Activated CD4-positive, alpha-beta memory T cell treated with anti-CD3 and anti-CD28 coated beads for 36 hours (primary cell): ENCODE data around the gene CDT1. TPM values are rescaled to one million over a fixed set of nuclear protein-coding genes. Genes with fewer than 3 reads are reported as not detected.
A peak's percentile ranks its signal among the peaks of the same experiment; 100 is the strongest.
"Not testable (repeated sequence)": the region's sequence is repeated elsewhere in the genome, so short reads cannot be mapped to it uniquely, and the experiment has no call there.

Experiments
- CTCF ChIA-PET: fragments of 350-600 bp; sonication (Branson Sonifier 250); formaldehyde crosslinking; loops from one replicate; lab custom pipeline; 2021; ENCODE audit warnings: antibody characterized with exemption, inconsistent platforms; lab: Charles Lee
- POLR2A ChIA-PET: fragments of 350-600 bp; sonication (Branson Sonifier 250); formaldehyde crosslinking; loops from one replicate; lab custom pipeline; 2021; ENCODE audit warnings: antibody characterized with exemption; lab: Charles Lee
- DNase-seq: peaks from one replicate; pipeline ENCODE4 v3.0.0-alpha.2; 2020
- H3K27ac Mint-ChIP-seq: one replicate; pipeline ENCODE4 v1.8.0; 2021; ENCODE audit warnings: mixed read lengths
- H3K27me3 Mint-ChIP-seq: one replicate; pipeline ENCODE4 v1.8.0; 2021; ENCODE audit warnings: mixed read lengths
- H3K36me3 Mint-ChIP-seq: one replicate; pipeline ENCODE4 v1.8.0; 2021; ENCODE audit warnings: mixed read lengths
- H3K4me1 Mint-ChIP-seq: one replicate; pipeline ENCODE4 v1.8.0; 2021; ENCODE audit warnings: low read depth, mixed read lengths
- H3K4me3 Mint-ChIP-seq: one replicate; pipeline ENCODE4 v1.8.0; 2021; ENCODE audit warnings: mild to moderate bottlenecking, mixed read lengths
- H3K9me3 Mint-ChIP-seq: one replicate; pipeline ENCODE4 v1.8.0; 2021; ENCODE audit warnings: mixed read lengths
- intact Hi-C: fragments of 100-400 bp; cut with micrococcal nuclease; formaldehyde crosslinking; loops from one replicate; pipeline ENCODE4 v1.15.1; 2023
- total RNA-seq, 2 experiments: library from RNA; stranded (reverse); gene quantifications; one replicate each; pipeline ENCODE4 v1.2.3, GENCODE V29; 2021

The CDT1 gene
- total RNA-seq, 2 experiments from 2014 or later, result 169 to 183 TPM

DNA sequence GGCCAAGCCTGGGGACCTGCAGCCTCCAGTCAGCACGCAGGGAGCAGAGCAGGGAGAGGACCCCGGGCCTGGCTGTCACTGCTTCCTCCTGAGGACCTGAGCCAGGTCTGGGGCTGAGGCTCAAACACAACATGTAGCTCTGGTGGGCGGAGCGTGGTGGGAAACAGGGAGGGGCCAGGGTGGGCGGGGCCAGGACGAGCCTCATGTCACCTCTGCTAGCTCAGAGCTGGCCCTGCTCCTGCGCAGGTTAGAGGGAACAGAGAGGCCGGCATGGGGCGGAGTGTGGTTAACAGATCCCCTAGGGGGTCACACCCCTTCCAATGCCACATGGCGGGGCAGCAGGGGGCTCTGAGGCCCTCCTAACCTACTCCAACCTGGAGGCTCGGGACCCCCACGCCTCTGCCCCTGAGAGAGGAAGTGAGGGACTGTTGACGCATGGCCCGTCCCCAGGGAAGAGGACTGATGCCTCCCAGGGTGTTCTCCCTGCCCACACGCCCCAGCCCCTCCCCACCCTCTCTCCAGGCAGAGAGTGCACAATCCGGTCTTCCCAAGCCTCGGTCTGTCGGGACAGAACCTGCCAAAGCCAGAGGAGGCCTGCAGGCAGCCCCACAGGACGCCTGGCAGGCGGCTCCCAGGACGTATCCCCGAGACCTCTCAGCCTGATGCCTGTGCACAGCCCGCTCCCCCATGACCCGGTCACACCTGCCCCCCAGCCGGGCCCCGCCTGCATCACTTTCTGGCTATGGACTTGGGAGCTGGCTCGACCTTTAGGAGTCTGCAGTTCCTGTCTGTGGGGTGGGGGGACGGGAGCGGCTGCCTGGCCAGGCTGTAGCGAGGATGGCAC, 33.8 kb upstream of the CDT1 start:
- no peak overlapping the region for H3K27ac Mint-ChIP-seq
- ChIA-PET CTCF (interaction anchor here (0.6 to 1.4 kb wide), 4 partner anchors 24 to 32 kb away, joined by 3 to 7 read pairs (median 4); no protein-coding TSS in a partner anchor), POLR2A (interaction anchor here (0.8 kb wide), 1 partner anchor 10 kb away, joined by 3 read pairs; no protein-coding TSS in a partner anchor)
- peak; percentile 48 for DNase-seq
- H3K36me3 Mint-ChIP-seq, result no peaks in the 10 kb centered on the region
- no peak overlapping the region for H3K4me3 Mint-ChIP-seq
- H3K27me3 Mint-ChIP-seq, result no peaks in the 10 kb centered on the region
- intact Hi-C loops, result no loop called here
- peaks cover 51% of the 10 kb centered on the region for H3K4me1 Mint-ChIP-seq
- no peaks in the 10 kb centered on the region for H3K9me3 Mint-ChIP-seq

DNA sequence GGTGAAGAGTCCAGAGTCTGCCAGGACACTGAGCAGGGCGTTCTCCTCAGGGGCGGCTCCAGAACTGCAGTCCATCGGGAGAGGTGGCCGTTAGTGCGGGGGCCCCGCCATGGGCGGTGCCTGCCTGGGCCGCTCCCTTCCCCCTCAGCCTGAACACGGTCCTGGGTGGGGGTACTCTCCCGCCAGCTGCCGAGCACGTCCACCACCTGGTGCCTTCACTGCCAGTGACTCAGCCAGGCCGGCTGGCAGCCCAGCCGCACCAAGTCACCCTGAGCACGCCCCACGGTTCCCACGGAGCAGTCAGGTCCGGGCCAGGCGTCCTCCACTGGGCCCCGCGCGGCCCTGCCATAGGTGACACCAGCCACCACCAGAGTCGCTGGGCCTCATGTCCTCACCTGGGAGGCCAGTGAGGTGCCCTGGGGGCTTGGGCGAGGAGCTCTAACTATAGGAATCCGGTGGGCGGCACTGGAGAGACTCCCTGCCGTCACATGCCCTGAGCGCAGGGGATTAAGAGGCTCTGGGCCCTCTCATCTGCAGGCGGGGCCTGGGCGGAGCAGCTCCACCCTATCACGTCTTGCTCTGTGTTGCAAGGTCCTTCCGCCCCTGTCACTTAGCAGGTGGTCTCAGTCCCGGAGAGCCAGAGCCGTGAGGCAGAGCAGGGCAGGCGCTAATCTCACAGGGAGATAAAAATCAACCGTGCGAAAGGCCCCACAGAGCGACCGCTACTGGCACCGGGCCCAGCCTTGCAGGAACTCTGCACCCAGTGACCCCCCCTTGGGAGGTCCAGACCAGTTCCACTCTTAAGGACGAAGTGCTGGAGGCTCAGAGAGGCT, 32.9 kb upstream of the CDT1 start:
- Mint-ChIP-seq H3K36me3 (no peaks in the 10 kb centered on the region), H3K27me3 (no peaks in the 10 kb centered on the region), H3K9me3 (no peaks in the 10 kb centered on the region), H3K4me1 (peaks cover 51% of the 10 kb centered on the region), H3K4me3 (no peak overlapping the region), H3K27ac (no peak overlapping the region)
- POLR2A ChIA-PET, result interaction anchor here (0.8 kb wide), 1 partner anchor 11 kb away, joined by 3 read pairs; no protein-coding TSS in a partner anchor
- intact Hi-C loops, result no loop called here
- no peak for DNase-seq
- CTCF ChIA-PET, result interaction anchor here (1.1 kb wide), 1 partner anchor 25 kb away, joined by 4 read pairs; no protein-coding TSS in a partner anchor

- POLR2A ChIA-PET, result no interaction called here
- H3K27ac Mint-ChIP-seq, result no peak overlapping the region
- no peak overlapping the region for H3K4me3 Mint-ChIP-seq
- intact Hi-C loops, result no loop called here
- H3K27me3 Mint-ChIP-seq, result no peaks in the 10 kb centered on the region
- peaks cover 46% of the 10 kb centered on the region for H3K4me1 Mint-ChIP-seq
- CTCF ChIA-PET, result interaction anchor here (1.1 kb wide), 1 partner anchor 26 kb away, joined by 4 read pairs; no protein-coding TSS in a partner anchor
- no peaks in the 10 kb centered on the region for H3K9me3 Mint-ChIP-seq
- H3K36me3 Mint-ChIP-seq, result no peaks in the 10 kb centered on the region
- no peak for DNase-seq
These were observed 32.3 kb upstream of the CDT1 start for GRCh38 chr16:88771294-88771772.

GRCh38 chr16:88771781-88772180, 31.8 kb upstream of the CDT1 start:
- CTCF ChIA-PET, H3K27me3 Mint-ChIP-seq, DNase-seq, H3K36me3 Mint-ChIP-seq, H3K9me3 Mint-ChIP-seq, intact Hi-C loops, POLR2A ChIA-PET, H3K27ac Mint-ChIP-seq, H3K4me3 Mint-ChIP-seq: not testable (repeated sequence)
- peaks cover 43% of the 10 kb centered on the region for H3K4me1 Mint-ChIP-seq

DNA sequence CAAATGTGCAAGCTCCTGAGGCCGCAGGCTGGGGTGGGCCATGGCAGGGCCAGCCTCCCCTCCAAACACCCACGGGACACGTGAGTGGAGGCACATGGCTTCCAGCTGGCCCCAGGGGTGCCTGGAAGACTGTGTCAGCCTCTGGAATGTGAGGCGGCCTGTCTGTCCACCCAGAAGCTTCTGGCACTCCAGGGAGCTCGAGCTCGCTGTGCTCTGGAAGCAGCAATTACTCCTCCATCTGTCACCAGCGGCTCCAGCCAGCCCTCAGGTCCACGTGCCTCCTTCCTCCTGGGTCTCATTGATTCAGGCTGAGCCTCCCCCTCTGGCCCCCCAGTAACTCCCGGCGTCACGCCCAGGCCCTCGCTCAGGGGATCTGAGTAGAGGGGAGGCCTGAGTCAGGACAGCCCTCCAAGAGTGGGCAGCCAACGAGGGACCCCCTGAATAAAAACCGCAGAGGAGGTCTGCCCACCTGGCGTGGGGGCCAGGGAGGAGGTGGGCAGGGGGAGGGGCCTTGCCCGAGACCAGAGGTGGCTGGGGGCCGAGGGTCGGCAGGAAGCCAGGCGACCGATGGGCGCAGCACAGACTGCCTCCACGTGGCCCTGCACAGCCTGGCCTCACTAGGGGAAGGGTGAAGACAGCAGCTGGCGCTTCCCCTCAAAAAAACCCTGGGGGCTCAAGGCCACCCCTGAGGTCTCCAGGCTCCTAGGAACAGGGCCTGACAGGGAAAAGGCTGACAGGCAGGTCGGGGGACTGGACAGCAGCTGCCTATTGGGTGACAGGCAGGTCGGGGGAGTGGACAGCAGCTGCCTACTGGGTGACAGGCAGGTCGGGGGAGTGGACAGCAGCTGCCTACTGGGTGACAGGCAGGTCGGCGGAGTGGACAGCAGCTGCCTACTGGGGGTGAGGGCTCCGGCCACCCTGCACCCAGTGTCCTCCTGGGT, 30.4 kb upstream of the CDT1 start:
- Mint-ChIP-seq H3K27ac (no peak overlapping the region), H3K4me1 (peaks cover 34% of the 10 kb centered on the region), H3K36me3 (no peaks in the 10 kb centered on the region), H3K9me3 (no peaks in the 10 kb centered on the region), H3K4me3 (no peak overlapping the region), H3K27me3 (no peaks in the 10 kb centered on the region)
- POLR2A ChIA-PET, result interaction anchor here (1.4 kb wide), 1 partner anchor 10 kb away, joined by 3 read pairs; no protein-coding TSS in a partner anchor
- no peak for DNase-seq
- intact Hi-C loops, result no loop called here
- CTCF ChIA-PET, result interaction anchor here (1.0 to 1.7 kb wide), 4 partner anchors 27 to 35 kb away, joined by 3 to 6 read pairs (median 4); no protein-coding TSS in a partner anchor

DNA sequence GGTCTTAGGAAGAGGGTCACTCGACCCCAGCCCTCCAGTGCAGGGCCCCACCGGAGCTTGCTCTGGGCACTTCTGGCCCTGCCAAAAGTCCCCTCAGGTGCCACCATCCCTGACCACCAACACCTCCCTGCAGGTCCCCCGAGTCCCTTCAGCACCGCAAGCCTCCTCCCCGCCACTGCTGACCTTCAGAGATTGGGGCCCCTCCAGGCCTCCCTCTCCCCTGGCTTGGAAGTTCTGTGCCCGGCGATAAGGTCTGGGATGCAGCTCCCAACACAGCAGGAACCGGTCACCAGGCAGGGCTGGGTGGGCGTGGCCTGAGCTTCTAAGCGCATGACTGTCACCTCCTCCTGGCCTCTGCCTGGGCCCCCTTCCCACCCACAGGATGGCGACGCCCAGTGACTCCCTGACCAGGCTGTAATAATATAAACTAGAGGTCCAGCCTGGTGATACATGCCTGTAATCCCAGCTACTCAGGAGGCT, 29.7 kb upstream of the CDT1 start:
- Mint-ChIP-seq H3K36me3 (no peaks in the 10 kb centered on the region), H3K9me3 (no peaks in the 10 kb centered on the region), H3K4me1 (peaks cover 38% of the 10 kb centered on the region), H3K27ac (no peak overlapping the region), H3K27me3 (no peaks in the 10 kb centered on the region), H3K4me3 (no peak overlapping the region)
- peak; percentile 27 for DNase-seq
- ChIA-PET POLR2A (interaction anchor here (1.4 kb wide), 1 partner anchor 10 kb away, joined by 3 read pairs; no protein-coding TSS in a partner anchor), CTCF (interaction anchor here (1.0 to 1.7 kb wide), 3 partner anchors 28 to 36 kb away, joined by 3 to 6 read pairs (median 4); no protein-coding TSS in a partner anchor)
- intact Hi-C loops, result no loop called here

GRCh38 chr16:88774544-88775393, 28.8 kb upstream of the CDT1 start:
- ChIA-PET POLR2A (interaction anchor here (1.4 kb wide), 1 partner anchor 11 kb away, joined by 3 read pairs; no protein-coding TSS in a partner anchor), CTCF (interaction anchor here (1.0 to 1.7 kb wide), 3 partner anchors 30 to 37 kb away, joined by 3 to 6 read pairs (median 4); no protein-coding TSS in a partner anchor)
- no peak for DNase-seq
- Mint-ChIP-seq H3K4me1 (peaks cover 39% of the 10 kb centered on the region), H3K27me3 (no peaks in the 10 kb centered on the region), H3K4me3 (no peak overlapping the region), H3K27ac (no peak overlapping the region), H3K36me3 (no peaks in the 10 kb centered on the region), H3K9me3 (no peaks in the 10 kb centered on the region)
- intact Hi-C loops, result no loop called here

DNA sequence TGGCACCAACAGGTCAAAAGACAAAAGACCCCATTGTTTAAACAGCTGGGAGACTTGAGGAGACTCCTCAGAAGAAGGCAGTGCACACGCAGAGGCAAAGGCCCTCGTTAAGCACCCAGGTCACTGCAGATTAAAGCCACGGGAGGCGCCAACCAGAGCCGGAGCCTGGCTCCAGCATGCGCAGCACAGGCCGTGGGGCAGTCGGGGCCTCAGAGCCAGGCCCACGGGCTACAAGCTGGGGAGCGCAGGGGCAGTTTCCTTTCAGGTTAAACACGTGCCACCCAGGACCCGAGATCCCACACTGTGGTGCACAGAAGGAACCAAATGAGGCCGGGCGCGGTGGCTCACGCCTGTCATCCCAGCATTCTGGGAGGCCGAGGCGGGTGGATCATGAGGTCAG, 27.8 kb upstream of the CDT1 start:
- no peak for DNase-seq
- H3K27ac Mint-ChIP-seq, result no peak overlapping the region
- intact Hi-C loops, result no loop called here
- ChIA-PET POLR2A (no interaction called here), CTCF (interaction anchor here (1.0 to 1.2 kb wide), 2 partner anchors 14 to 38 kb away, joined by 3 read pairs; no protein-coding TSS in a partner anchor)
- no peaks in the 10 kb centered on the region for H3K36me3 Mint-ChIP-seq
- H3K27me3 Mint-ChIP-seq, result no peaks in the 10 kb centered on the region
- H3K4me1 Mint-ChIP-seq, result peaks cover 46% of the 10 kb centered on the region
- H3K4me3 Mint-ChIP-seq, result no peak overlapping the region
- no peaks in the 10 kb centered on the region for H3K9me3 Mint-ChIP-seq

DNA sequence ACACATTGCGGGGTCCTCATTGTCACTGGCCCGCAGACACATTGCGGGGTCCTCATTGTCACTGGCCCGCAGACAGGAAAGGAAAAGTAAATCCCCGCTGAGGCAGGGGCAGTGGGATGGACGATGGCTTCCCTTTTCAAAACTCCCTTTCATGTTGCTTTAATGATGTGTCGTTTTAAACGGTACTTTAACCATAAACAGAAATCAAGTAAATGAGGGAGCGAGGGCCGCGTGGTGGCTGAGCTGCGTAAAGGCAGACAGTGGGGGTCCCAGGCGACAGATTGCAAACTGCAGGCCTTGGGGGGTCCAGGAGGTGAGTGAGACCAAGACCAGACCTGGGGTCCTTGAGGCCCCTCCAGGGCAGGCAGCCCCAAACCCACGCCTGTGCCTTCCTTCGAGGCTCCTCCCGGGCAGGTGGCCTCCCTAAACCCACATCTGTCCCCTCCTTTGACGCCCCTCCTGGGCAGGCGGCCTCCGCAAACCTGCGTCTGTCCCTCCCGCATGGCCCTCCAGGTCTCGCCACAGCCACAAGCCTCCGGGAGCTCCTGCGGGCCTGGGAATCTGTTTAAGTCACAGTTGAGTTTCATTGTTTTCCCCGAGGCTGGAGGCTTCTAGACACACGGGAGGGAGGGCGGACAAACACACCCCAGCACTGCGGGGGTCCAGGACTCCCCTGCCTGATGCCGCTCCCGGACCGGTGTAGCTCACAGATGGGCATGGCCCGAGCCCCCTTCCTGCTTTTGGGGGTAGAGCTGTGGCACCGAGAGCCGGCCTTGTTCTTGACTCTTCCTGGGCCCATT, 25.9 kb upstream of the CDT1 start:
- no peaks in the 10 kb centered on the region for H3K27me3 Mint-ChIP-seq
- ChIA-PET CTCF (interaction anchor here (2.3 to 8.2 kb wide), 2 partner anchors 34 to 41 kb away, joined by 10 to 118 read pairs; no protein-coding TSS in a partner anchor), POLR2A (interaction anchor here (0.6 kb wide), 1 partner anchor 8 kb away, joined by 3 read pairs; no protein-coding TSS in a partner anchor)
- H3K27ac Mint-ChIP-seq, result peak overlapping the region; percentile 49
- intact Hi-C loops, result no loop called here
- DNase-seq, result no peak
- H3K4me3 Mint-ChIP-seq, result no peak overlapping the region
- H3K4me1 Mint-ChIP-seq, result peaks cover 59% of the 10 kb centered on the region
- H3K36me3 Mint-ChIP-seq, result no peaks in the 10 kb centered on the region
- no peaks in the 10 kb centered on the region for H3K9me3 Mint-ChIP-seq
